Measurements from ENCODE around the gene OFD1.
"Not testable (repeated sequence)": the region's sequence is repeated elsewhere in the genome, so short reads cannot be mapped to it uniquely, and the experiment has no call there.

Gene OFD1

GRCh38 chrX:13703135-13703534 is 31.4 kb upstream of the OFD1 start:
- DNase-seq (ENCODE audit: low read depth, low spot score): no peak

GRCh38 chrX:13703589-13703988 is 31.0 kb upstream of the OFD1 start:
- DNase-seq (ENCODE audit: low read depth, low spot score): no peak

- DNase-seq (ENCODE audit: low read depth, low spot score): no peak
Observed at GRCh38 chrX:13711141-13711540, 23.4 kb upstream of the OFD1 start.

GRCh38 chrX:13716455-13716854 is 18.1 kb upstream of the OFD1 start:
- DNase-seq (ENCODE audit: low read depth, low spot score): no peak

- no peak for DNase-seq (ENCODE audit: low read depth, low spot score)
Observed at GRCh38 chrX:13716905-13717304, 17.6 kb upstream of the OFD1 start.

GRCh38 chrX:13717700-13718472 is 16.7 kb upstream of the OFD1 start:
- no peak for DNase-seq (ENCODE audit: low read depth, low spot score)

- no peak for DNase-seq (ENCODE audit: low read depth, low spot score)
Observed at GRCh38 chrX:13719192-13719856, 15.2 kb upstream of the OFD1 start.

GRCh38 chrX:13721371-13721770 is 13.2 kb upstream of the OFD1 start:
- DNase-seq (ENCODE audit: low read depth, low spot score): no peak

GRCh38 chrX:13721819-13722519 is 12.6 kb upstream of the OFD1 start:
- no peak for DNase-seq (ENCODE audit: low read depth, low spot score)

GRCh38 chrX:13724878-13725277 is 9.7 kb upstream of the OFD1 start:
- not testable (repeated sequence) for DNase-seq (ENCODE audit: low read depth, low spot score)

GRCh38 chrX:13726583-13726982 is 8.0 kb upstream of the OFD1 start:
- not testable (repeated sequence) for DNase-seq (ENCODE audit: low read depth, low spot score)

- not testable (repeated sequence) for DNase-seq (ENCODE audit: low read depth, low spot score)
Observed at GRCh38 chrX:13730523-13730922, 4.0 kb upstream of the OFD1 start.

- no peak for DNase-seq (ENCODE audit: low read depth, low spot score)
Observed at GRCh38 chrX:13732246-13733067, 2.1 kb upstream of the OFD1 start.

GRCh38 chrX:13733506-13733905 is 1.0 kb upstream of the OFD1 start:
- DNase-seq (ENCODE audit: low read depth, low spot score): no peak

- no peak for DNase-seq (ENCODE audit: low read depth, low spot score)
Observed at GRCh38 chrX:13741695-13742094, 7.1 kb downstream of the OFD1 start.

- no peak for DNase-seq (ENCODE audit: low read depth, low spot score)
Observed at GRCh38 chrX:13742397-13743176, 8.0 kb downstream of the OFD1 start.

GRCh38 chrX:13747836-13748235 is 13.3 kb downstream of the OFD1 start:
- DNase-seq (ENCODE audit: low read depth, low spot score): no peak

- DNase-seq (ENCODE audit: low read depth, low spot score): no peak
Observed at GRCh38 chrX:13748486-13748885, 13.9 kb downstream of the OFD1 start.

GRCh38 chrX:13750204-13750603 is 15.7 kb downstream of the OFD1 start:
- DNase-seq (ENCODE audit: low read depth, low spot score): no peak

- no peak for DNase-seq (ENCODE audit: low read depth, low spot score)
Observed at GRCh38 chrX:13750812-13751211, 16.3 kb downstream of the OFD1 start.

GRCh38 chrX:13752141-13752540 is 17.6 kb downstream of the OFD1 start:
- DNase-seq (ENCODE audit: low read depth, low spot score): no peak
